Measurements from ENCODE around the gene PKD2L2.
"Not testable (repeated sequence)": the region's sequence is repeated elsewhere in the genome, so short reads cannot be mapped to it uniquely, and the experiment has no call there.

The PKD2L2 gene

GRCh38 chr5:137957948-137958347, 68.7 kb downstream of the PKD2L2 start:
- DNase-seq (ENCODE audit: low read depth in 2 of 2) = no peak

- DNase-seq (ENCODE audit: low read depth in 2 of 2) = no peak
Measured at GRCh38 chr5:137959488-137959887, 70.2 kb downstream of the PKD2L2 start.

DNA sequence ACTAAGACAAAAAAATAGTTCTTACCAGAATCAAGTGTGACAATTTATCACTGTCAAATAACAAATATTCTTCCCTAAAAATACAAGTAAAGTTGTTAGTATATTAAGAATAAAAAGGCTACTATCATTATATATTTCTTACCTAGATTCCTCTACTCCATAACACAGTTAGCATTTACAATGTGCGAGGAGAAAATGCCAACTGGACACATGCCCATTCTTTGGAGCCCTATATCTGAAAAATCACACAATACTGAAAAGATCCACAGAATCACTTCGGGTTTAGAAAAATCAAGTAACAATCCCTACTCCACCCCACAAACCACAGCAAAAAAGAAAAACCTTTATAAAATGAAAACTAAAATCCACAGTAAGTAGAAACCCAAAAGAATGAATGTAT, 70.9 kb downstream of the PKD2L2 start:
- DNase-seq (ENCODE audit: low read depth in 2 of 2) = no peak

DNA sequence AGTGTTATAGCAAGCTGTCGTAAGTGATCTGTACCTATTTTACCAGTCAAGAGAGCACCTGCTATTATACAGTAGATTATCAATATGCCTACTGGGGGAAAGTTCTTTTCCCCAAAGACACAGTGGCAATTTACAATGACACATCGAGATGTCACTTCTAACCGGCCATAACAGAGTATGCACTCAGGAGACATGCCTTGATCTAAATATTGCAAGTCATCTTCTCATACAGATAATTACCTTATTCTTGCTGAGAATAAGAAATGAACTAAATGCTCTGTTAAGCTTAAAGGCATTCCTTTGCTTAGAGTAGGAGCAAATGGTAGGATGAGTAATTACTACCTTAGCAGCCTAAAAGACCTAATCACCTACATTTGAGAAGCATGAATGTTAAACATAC, 71.6 kb downstream of the PKD2L2 start:
- DNase-seq (ENCODE audit: low read depth in 2 of 2) = no peak

GRCh38 chr5:137970384-137970783, 81.1 kb downstream of the PKD2L2 start:
- not testable (repeated sequence) for DNase-seq (ENCODE audit: low read depth in 2 of 2)

- DNase-seq (ENCODE audit: low read depth in 2 of 2) = no peak
Measured at GRCh38 chr5:137975208-137975607, 86.0 kb downstream of the PKD2L2 start.

- no peak for DNase-seq (ENCODE audit: low read depth in 2 of 2)
Measured at GRCh38 chr5:137989419-137989818, 100.2 kb downstream of the PKD2L2 start.

Data from stimulated activated CD8-positive, alpha-beta memory T cell treated with anti-CD3 and anti-CD28 coated beads, Interleukin-15, amount 100 ng/mL, for 4 hours (primary cell).